ENCODE results near the gene TRIM49D2.
"Not testable (repeated sequence)": the region's sequence is repeated elsewhere in the genome, so short reads cannot be mapped to it uniquely, and the experiment has no call there.

Gene TRIM49D2, protein sequence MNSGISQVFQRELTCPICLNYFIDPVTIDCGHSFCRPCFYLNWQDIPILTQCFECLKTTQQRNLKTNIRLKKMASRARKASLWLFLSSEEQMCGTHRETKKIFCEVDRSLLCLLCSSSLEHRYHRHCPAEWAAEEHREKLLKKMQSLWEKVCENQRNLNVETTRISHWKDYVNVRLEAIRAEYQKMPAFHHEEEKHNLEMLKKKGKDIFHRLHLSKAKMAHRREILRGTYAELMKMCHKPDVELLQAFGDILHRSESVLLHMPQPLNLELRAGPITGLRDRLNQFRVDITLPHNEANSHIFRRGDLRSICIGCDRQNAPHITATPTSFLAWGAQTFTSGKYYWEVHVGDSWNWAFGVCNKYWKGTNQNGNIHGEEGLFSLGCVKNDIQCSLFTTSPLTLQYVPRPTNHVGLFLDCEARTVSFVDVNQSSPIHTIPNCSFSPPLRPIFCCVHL

DNA sequence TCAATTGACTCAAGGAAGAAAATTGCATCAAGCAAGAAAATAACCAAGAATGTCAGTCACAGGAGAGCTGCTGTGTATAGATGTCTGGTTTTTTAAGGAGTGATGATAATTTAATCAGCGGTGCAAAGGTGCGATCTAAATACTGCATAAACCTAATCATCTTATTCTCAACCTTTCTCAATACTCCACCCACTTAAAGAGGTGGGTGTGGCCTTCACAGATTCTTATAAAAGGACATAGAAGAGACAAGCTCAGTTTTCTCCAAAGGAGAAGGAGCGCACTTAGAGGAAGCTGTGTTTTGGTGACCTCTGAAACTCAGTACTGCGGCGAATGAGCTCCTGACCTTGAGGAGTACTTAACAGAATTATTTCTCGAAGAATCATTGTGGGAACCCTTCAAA is at the start of gene TRIM49D2:
TRIM49D2 (plus strand) TSS at position 301 of the 400 bp plus-strand sequence. CDS start 2,698 bp downstream, outside the sequence.
- DNase-seq, result not testable (repeated sequence)

DNA sequence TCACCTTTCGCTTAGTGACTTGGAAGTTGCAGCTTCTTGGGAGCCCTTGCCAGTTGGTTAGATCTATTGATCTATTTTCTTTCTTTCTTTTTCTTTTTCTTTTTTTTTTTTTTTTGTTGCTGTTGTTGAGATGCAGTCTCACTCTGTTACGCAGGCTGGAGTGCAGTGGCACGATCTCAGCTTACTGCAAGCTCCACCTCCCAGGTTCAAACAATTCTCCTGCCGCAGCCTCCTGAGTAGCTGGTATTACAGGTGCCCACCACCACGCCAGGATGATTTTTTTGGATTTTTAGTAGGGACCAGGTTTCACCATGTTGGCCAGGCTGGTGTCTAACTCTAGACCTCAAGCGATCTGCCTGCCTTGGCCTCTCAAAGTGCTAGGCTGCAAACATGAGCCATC is 46.4 kb upstream of the TRIM49D2 start:
- not testable (repeated sequence) for DNase-seq

DNA sequence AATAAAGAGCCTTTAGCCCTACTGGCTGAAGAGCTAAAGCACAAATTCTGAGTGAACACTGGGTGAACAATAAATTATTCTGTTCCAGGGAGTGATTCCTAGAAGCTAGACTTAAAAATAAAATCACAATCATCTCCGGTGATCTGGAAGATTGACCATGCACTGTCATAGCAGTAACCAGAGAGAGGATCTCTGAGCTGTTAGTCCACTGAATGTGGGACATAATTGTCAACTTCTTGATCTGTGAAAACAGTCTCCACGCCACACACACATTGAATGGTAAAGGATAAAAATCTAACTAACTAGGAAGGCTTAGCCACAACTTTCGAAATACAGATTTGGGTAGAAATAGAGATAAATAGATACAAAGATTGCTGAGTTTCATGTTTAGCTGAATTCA is 30.6 kb upstream of the TRIM49D2 start:
- not testable (repeated sequence) for DNase-seq

DNA sequence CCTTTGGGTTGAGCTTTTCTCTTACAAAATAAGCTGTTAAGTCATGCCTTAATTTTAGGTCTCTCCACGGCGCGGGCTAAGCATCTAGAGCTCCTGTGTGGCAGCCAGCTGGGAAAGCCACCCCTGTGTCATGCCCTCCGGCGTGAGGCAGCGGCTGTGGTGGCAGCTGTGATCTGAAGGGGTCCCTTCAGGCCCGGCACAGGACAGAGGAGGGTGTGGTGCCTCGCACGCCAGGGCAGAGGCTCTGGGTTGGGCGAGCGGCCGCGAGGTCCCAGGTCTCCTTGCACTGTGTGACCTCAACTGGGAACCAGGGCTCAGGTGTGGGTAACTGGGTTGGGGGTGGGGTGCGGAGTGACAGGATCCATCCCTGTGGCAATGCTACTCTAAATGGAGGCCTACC is 23.1 kb upstream of the TRIM49D2 start:
- not testable (repeated sequence) for DNase-seq

DNA sequence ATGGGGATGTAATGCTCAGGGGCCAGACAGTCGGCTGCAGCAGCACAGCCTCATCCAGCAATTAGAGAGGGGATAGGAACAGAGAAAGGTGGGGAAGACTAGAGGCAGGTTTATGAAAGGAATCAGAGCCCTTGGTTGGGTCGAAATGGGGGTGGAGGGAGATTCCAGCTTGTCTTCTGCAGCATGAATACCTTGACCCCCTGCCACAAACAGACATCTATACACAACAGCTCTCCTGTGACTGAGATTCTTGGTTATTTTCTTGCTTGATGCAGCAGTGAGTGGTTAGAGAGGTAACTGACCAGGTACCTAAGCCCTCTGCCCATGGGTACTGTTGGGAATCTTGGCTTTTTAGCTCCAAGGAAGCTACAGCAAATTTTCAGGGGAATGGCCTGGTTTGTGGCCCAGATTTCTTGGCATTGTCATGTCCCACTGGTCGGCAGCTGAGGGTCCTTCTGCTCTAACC is 1.6 kb upstream of the TRIM49D2 start, which contains the start of gene TRIM49D1:
TRIM49D1 (minus strand) TSS at position 51 of the 466 bp plus-strand sequence. CDS start 4,535 bp downstream, outside the sequence.
- DNase-seq, result no peak

DNA sequence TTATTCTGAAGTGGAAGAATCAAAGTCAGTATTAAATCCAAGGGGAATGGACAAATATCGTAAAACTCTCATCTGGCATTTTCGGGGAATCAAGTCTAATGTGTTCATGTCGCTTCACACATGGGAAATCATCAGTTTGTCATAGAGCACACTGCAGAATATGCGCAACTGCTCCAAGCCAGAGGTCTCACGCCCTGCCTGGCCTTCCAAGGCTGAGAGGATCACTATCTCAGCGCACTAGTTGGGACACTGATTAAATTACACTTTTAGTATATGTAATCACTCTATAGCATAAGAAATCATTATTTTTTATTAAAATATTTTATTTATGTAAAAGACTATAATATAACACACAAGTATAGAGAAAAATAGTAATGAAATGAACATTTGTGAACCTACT is 37.0 kb downstream of the TRIM49D2 start:
- DNase-seq, result not testable (repeated sequence)

DNA sequence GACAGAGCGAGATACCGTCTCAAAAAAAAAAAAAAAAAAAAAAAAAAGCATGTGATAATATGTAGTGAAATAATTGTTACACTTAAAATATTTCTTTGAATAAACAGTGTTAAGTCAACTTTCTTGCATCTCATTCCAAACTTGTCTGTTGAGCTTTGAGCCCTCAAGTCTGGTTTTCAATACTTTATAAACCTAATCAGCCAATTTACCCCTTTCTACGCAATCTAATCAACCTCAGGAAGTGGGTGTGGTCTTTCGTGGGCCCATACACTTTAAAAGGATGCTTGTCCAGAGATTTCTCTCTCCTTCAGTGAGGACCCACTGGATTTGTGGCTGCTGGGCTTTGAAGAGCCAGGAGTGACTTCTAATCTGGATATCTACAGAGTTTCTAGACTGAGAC is 41.9 kb downstream of the TRIM49D2 start, which contains the start of gene TRIM64:
TRIM64 (plus strand) TSS at position 301 of the 400 bp plus-strand sequence. CDS start 2,467 bp downstream, outside the sequence.
- not testable (repeated sequence) for DNase-seq
